Calu3 (cell line): ENCODE results near the gene PI16. TPM values are rescaled to one million over a fixed set of nuclear protein-coding genes. Genes with fewer than 3 reads are reported as not detected.

Experiments used
- BruUV-seq: library from RNA; stranded (reverse); fragments of 400-500 nt; replicated peaks from 2 replicates; lab custom pipeline; 2021; lab: Mats Ljungman, UMichigan
- CTCF ChIA-PET: fragments of 300-600 bp; sonication (Branson Sonifier 250); formaldehyde crosslinking; loops from one replicate; lab custom pipeline; 2022; ENCODE audit warnings: antibody characterized with exemption; lab: Charles Lee
- DNase-seq: peaks from one replicate; pipeline ENCODE4 v3.0.0; 2022
- H3K27ac Mint-ChIP-seq: one replicate; pipeline ENCODE4 v1.8.0; 2022; ENCODE audit warnings: mixed read lengths; ENCODE audit not compliant: unreplicated experiment
- H3K27me3 Mint-ChIP-seq: one replicate; pipeline ENCODE4 v1.8.0; 2022; ENCODE audit warnings: mixed read lengths; ENCODE audit not compliant: unreplicated experiment
- H3K36me3 Mint-ChIP-seq: one replicate; pipeline ENCODE4 v1.8.0; 2022; ENCODE audit warnings: mild to moderate bottlenecking, moderate library complexity, mixed read lengths; ENCODE audit not compliant: insufficient read depth, unreplicated experiment
- H3K4me1 Mint-ChIP-seq: one replicate; pipeline ENCODE4 v1.8.0; 2022; ENCODE audit warnings: mild to moderate bottlenecking, low read depth, mixed read lengths; ENCODE audit not compliant: unreplicated experiment
- H3K4me3 Mint-ChIP-seq: one replicate; pipeline ENCODE4 v1.8.0; 2022; ENCODE audit warnings: mild to moderate bottlenecking, low read depth, moderate library complexity, mixed read lengths; ENCODE audit not compliant: unreplicated experiment
- H3K9me3 Mint-ChIP-seq: one replicate; pipeline ENCODE4 v1.8.0; 2022; ENCODE audit warnings: low read depth, mixed read lengths; ENCODE audit not compliant: unreplicated experiment
- intact Hi-C: fragments of 100-400 bp; cut with micrococcal nuclease; formaldehyde crosslinking; loops from one replicate; pipeline ENCODE4 v1.10.0; 2022; ENCODE audit not compliant: unreplicated experiment
- total RNA-seq: library from RNA; stranded (reverse); gene quantifications from 2 replicates; pipeline ENCODE4 v1.2.3, GENCODE V29; 2022
- TF ChIP-seq, protein P1 (sequence below): fragments of 200-600 bp; IDR thresholded peaks from one replicate; pipeline ENCODE4 v1.8.0; 2022; ENCODE audit warnings: antibody characterized with exemption; ENCODE audit not compliant: unreplicated experiment

PI16 gene
- total RNA-seq, 1 experiment from 2014 or later: 0.17 TPM

DNA sequence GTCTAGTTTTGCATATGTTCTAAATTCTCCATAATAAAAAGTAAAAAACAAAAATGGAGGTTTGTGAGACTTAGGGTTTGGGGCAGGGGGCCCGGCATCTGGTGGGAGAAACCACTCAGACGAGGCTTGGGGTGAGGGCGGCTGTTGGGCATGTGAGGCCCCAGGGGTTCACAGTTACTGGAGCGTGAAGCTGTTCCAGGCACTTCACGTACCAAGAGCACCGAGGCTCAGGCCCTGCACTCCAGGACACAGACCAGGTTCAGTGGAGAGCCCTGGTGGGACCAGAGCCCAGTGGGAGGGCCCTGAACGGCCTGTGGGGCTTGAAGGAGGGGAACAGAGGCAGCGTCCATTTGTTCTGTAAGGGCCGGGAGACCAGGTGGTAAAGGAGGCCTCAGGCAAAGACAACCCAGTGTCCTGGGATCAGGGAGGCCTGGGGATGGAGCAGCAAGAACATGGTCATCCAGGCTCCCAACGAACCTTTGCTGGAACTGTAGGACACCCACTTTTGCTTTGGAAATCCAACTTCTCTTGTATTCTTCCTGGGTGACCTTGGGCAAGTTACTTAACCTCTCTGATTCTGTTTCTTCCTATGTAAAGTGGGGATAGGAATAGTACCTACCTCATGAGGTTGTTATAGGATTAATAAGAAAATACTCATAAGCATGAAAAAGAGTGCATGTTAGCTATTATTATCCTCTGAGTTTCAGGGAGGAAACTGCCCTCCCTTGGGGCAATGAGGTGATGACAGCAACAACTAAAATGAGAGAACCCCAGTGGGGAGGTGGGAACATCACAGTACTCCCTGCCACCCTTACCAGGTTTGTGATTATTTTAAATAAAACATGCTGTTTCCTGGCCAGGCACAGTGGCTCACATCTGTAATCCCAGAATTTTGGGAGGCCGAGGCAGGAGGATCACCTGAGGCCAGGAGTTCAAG lies 49.8 kb downstream of the PI16 start:
- Mint-ChIP-seq H3K4me1 (no peaks in the 10 kb centered on the region), H3K4me3 (no peak overlapping the region), H3K9me3 (no peaks in the 10 kb centered on the region), H3K36me3 (no peaks in the 10 kb centered on the region), H3K27ac (no peak overlapping the region), H3K27me3 (peaks cover 66% of the 10 kb centered on the region)
- intact Hi-C loops: no loop called here
- TF ChIP-seq, protein P1, sequence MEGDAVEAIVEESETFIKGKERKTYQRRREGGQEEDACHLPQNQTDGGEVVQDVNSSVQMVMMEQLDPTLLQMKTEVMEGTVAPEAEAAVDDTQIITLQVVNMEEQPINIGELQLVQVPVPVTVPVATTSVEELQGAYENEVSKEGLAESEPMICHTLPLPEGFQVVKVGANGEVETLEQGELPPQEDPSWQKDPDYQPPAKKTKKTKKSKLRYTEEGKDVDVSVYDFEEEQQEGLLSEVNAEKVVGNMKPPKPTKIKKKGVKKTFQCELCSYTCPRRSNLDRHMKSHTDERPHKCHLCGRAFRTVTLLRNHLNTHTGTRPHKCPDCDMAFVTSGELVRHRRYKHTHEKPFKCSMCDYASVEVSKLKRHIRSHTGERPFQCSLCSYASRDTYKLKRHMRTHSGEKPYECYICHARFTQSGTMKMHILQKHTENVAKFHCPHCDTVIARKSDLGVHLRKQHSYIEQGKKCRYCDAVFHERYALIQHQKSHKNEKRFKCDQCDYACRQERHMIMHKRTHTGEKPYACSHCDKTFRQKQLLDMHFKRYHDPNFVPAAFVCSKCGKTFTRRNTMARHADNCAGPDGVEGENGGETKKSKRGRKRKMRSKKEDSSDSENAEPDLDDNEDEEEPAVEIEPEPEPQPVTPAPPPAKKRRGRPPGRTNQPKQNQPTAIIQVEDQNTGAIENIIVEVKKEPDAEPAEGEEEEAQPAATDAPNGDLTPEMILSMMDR: no peak
- DNase-seq: no peak
- no TSS peak for BruUV-seq
- CTCF ChIA-PET: no interaction called here

GRCh38 chr6:37005061-37005810 lies 50.7 kb downstream of the PI16 start, which contains the start of gene FGD2:
Gene FGD2 (plus strand): TSS chr6:37005655. CDS start chr6:37005818, 163 bp downstream.
- Mint-ChIP-seq H3K27me3 (peaks cover 58% of the 10 kb centered on the region), H3K36me3 (no peaks in the 10 kb centered on the region), H3K27ac (no peak within 1 kb of the TSS), H3K4me3 (no peak within 1 kb of the TSS), H3K4me1 (no peaks in the 10 kb centered on the region), H3K9me3 (no peaks in the 10 kb centered on the region)
- DNase-seq: no peak
- intact Hi-C loops: no loop called here
- CTCF ChIA-PET: interaction anchor here (2.3 kb wide), 1 partner anchor 13 kb away, joined by 14 read pairs; no protein-coding TSS in a partner anchor
- BruUV-seq: no TSS peak
- TF ChIP-seq, protein P1: no peak

DNA sequence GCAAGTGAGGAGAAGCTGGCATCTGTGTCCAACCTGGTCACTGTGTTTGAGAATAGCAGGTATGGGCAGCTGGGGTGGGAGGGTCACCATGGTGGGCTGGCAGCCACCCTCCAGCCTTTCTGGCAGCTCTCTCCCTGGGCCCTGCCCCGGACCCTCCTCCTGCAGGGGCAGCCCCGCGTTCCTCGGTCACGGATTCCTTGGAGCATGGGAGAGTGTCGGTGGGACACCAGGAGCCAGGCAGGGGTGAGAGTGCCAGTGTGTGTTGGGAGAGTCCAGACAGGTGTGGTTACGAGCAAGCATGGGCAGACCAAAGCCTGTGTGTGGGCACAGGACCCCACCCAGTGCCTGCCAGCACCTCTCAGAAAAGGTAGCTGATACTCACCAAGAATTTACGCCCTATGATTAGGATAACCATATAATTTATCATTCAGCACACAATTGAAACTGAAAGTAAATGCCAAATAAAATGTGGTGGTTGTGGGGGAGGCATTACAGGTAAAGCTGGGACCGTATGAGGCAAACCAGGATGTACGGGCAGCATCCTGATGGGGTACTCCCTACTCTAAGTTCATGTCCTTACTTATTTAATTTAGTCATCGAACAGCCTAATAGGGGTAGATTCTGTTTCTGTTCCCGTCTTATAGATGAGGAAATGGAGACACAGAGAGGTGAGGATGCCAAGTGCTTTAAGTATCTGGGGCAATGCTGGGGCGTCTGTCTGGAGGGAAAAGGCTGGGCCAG lies 51.5 kb downstream of the PI16 start:
- CTCF ChIA-PET: interaction anchor here (1.3 to 2.3 kb wide), 3 partner anchors 12 to 245 kb away, joined by 3 to 14 read pairs (median 3); no protein-coding TSS in a partner anchor
- H3K9me3 Mint-ChIP-seq: no peaks in the 10 kb centered on the region
- H3K27me3 Mint-ChIP-seq: peaks cover 50% of the 10 kb centered on the region
- TF ChIP-seq, protein P1: no peak
- H3K36me3 Mint-ChIP-seq: no peaks in the 10 kb centered on the region
- H3K4me1 Mint-ChIP-seq: no peaks in the 10 kb centered on the region
- H3K27ac Mint-ChIP-seq: no peak overlapping the region
- no TSS peak for BruUV-seq
- no peak overlapping the region for H3K4me3 Mint-ChIP-seq
- intact Hi-C loops: no loop called here
- DNase-seq: no peak
